Upper lobe of left lung (tissue), 4 donors: ENCODE results near the gene TBCD.

Source experiments
- CTCF ChIP-seq, 6 experiments: fragments of 450-650 bp in 4 of 6; fragments of 200-600 bp in 2 of 6; sonication (generic) in 2 of 6; IDR thresholded peaks; one replicate each; pipeline ENCODE4 v1.5.1; 2016 to 2019; ENCODE audit warnings: antibody characterized with exemption in 6 of 6
- EP300 ChIP-seq, 4 donors: sonication (generic); formaldehyde crosslinking; IDR thresholded peaks; one replicate each; pipeline ENCODE4 v1.5.1; 2017; ENCODE audit warnings: antibody characterized with exemption in 4 of 4, control low read depth in 2 of 4
- POLR2A ChIP-seq, 4 donors: fragments of 450-650 bp; IDR thresholded peaks; one replicate each; pipeline ENCODE4 v1.5.1; 2016 to 2017; ENCODE audit warnings: antibody characterized with exemption in 4 of 4, mild to moderate bottlenecking in 2 of 4
- POLR2AphosphoS5 ChIP-seq, 2 donors: sonication (generic); formaldehyde crosslinking; IDR thresholded peaks; one replicate each; pipeline ENCODE4 v1.5.1; 2017; ENCODE audit warnings: antibody characterized with exemption in 2 of 2

DNA sequence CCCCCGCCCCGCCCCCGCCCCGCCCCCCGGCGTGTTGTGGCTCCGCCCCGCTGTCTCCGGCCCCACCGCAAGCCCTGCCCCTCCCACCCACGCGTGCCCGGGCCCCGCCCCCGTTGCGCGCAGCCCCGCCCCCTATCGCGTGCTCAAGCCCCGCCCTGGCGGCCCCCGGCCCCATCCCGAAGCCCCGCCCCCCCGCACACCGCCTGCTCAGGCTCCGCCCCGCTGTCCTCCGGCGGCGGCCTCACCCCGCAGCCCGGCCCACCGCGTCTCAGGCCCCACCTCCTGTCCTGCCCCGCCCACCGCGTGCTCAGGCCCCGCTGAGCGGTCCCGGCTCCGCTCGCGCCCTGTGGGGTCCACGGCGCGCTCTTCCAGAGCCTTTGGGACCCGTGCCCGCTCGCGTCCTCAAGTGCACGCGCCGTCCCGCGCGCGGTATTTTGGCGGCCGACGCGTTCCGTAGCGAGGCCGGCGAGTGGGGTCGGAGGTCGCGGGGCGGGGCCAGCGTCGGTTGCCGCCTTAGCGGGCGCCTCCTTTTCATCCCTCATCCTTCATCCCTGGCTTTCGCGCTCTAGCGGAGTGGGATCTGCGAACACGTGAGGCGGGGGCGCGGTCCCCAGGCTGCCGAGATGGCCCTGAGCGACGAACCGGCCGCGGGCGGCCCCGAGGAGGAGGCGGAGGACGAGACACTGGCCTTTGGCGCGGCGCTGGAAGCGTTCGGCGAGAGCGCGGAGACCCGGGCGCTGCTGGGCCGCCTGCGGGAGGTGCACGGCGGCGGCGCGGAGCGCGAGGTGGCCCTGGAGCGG, at the start of gene TBCD:
- TF ChIP-seq CTCF (IDR thresholded peaks at IDR 0.05) (peak in 2 of 6 experiments; percentile 10 to 22), POLR2A (IDR thresholded peaks at IDR 0.05) (peak in 1 of 4 donors; percentile 49), POLR2AphosphoS5 (IDR thresholded peaks at IDR 0.05) (peak; percentile 61 to 77), EP300 (IDR thresholded peaks at IDR 0.05) (peak in 1 of 4 donors; percentile 78)
